Panc1 (cell line): Measurements from ENCODE around the gene NPSR1. TPM values are rescaled to one million over a fixed set of nuclear protein-coding genes. Genes with fewer than 3 reads are reported as not detected.

Source experiments
- ATAC-seq: fragments of 200-7000 bp; cut with Tn5 transposase; 2 replicates; pipeline ENCODE4 v1.9.1; 2020; ENCODE audit warnings: mild to moderate bottlenecking, moderate library complexity
- BruUV-seq: library from RNA; stranded (reverse); fragments of 400-500 nt; replicated peaks from 2 replicates; lab custom pipeline; 2021; lab: Mats Ljungman, UMichigan
- CTCF ChIA-PET: fragments of 300-600 bp; sonication (Branson Sonifier 250); formaldehyde crosslinking; loops from one replicate; lab custom pipeline; 2022; ENCODE audit warnings: antibody characterized with exemption; lab: Charles Lee
- POLR2A ChIA-PET: fragments of 300-600 bp; sonication (Branson Sonifier 250); formaldehyde crosslinking; loops from one replicate; lab custom pipeline; 2022; ENCODE audit warnings: antibody characterized with exemption; lab: Charles Lee
- DNase-seq: peaks from one replicate; pipeline ENCODE4 v3.0.0-alpha.2; 2010; ENCODE audit warnings: low read depth, low spot score
- H3K27ac ChIP-seq: 2 replicates; pipeline ENCODE4 v1.5.1; 2011; ENCODE audit warnings: mild to moderate bottlenecking, low read length, inconsistent platforms
- H3K27me3 ChIP-seq: fragments of 200-500 bp; sonication (Bioruptor generic); 2 replicates; pipeline ENCODE4 v1.6.0; 2014; ENCODE audit warnings: low read length, inconsistent platforms; ENCODE audit not compliant: control insufficient read depth, insufficient read depth
- H3K36me3 ChIP-seq: fragments of 200-500 bp; sonication (Bioruptor generic); 2 replicates; pipeline ENCODE4 v1.5.1; 2014; ENCODE audit warnings: inconsistent platforms, mild to moderate bottlenecking, low read length, moderate library complexity; ENCODE audit not compliant: control insufficient read depth, insufficient read depth
- H3K4me1 ChIP-seq: 2 replicates; pipeline ENCODE4 v1.5.1; 2011; ENCODE audit warnings: inconsistent platforms, mild to moderate bottlenecking, low read length, moderate library complexity; ENCODE audit not compliant: control insufficient read depth, insufficient read depth
- H3K4me3 ChIP-seq, 2 experiments: 2 replicates each; pipeline ENCODE4 v1.5.1; 2011 to 2012; ENCODE audit warnings: low read depth in 2 of 2, low read length in 2 of 2, mild to moderate bottlenecking in 2 of 2, inconsistent platforms in 1 of 2, moderate library complexity in 1 of 2
- H3K9me3 ChIP-seq: fragments of 200-500 bp; sonication (Bioruptor generic); 2 replicates; pipeline ENCODE4 v1.5.1; 2014; ENCODE audit warnings: low read depth, mild to moderate bottlenecking, inconsistent platforms, low read length, moderate library complexity; ENCODE audit not compliant: control insufficient read depth, insufficient read depth
- CTCF ChIP-seq: fragments of 450-650 bp; IDR thresholded peaks from 2 replicates; pipeline ENCODE4 v1.5.1; 2017; ENCODE audit warnings: mild to moderate bottlenecking
- POLR2AphosphoS5 ChIP-seq: IDR thresholded peaks from 2 replicates; pipeline ENCODE4 v1.6.1; 2012; ENCODE audit warnings: mild to moderate bottlenecking, low read depth, low read length, moderate library complexity
- REST ChIP-seq, 2 experiments: IDR thresholded peaks; 2 replicates each; pipeline ENCODE4 v1.6.1; 2011 to 2012; ENCODE audit warnings: low read depth in 2 of 2, control low read depth in 1 of 2, low read length in 1 of 2, mild to moderate bottlenecking in 1 of 2, moderate library complexity in 1 of 2; ENCODE audit not compliant: insufficient read depth in 1 of 2
- SIN3A ChIP-seq: IDR thresholded peaks from 2 replicates; pipeline ENCODE4 v1.6.1; 2012; ENCODE audit warnings: low read depth, mild to moderate bottlenecking, low read length, moderate library complexity, borderline replicate concordance; ENCODE audit not compliant: insufficient read depth
- TCF7L2 ChIP-seq: IDR thresholded peaks from 2 replicates; pipeline ENCODE4 v1.6.1; 2011; ENCODE audit warnings: mild to moderate bottlenecking, low read depth, low read length, inconsistent platforms
- in situ Hi-C: cut with HindIII; loops from 2 replicates; pipeline ENCODE4 v1.10.0; 2016; ENCODE audit warnings: low sequenced_read_pairs, low pct_unique_long_range_greater_than_20kb
- intact Hi-C: fragments of 100-400 bp; cut with micrococcal nuclease; formaldehyde crosslinking; loops from one replicate; pipeline ENCODE4 v1.10.0; 2022; ENCODE audit not compliant: unreplicated experiment
- total RNA-seq: library from RNA; stranded (reverse); gene quantifications from one replicate; pipeline ENCODE4 v1.2.1, GENCODE V29; 2021; ENCODE audit not compliant: unreplicated experiment

NPSR1 gene
- total RNA-seq, 1 experiment from 2014 or later: not detected

- no TSS peak for BruUV-seq
- in situ Hi-C loops: no loop called here
- ChIA-PET POLR2A (no interaction called here), CTCF (no interaction called here)
- DNase-seq (no peak), ATAC-seq (no peak)
- intact Hi-C loops: no loop called here
- Histone ChIP-seq H3K27me3 (no peaks in the 10 kb centered on the region), H3K4me3 (no peak overlapping the region), H3K36me3 (no peaks in the 10 kb centered on the region), H3K4me1 (peaks cover 6% of the 10 kb centered on the region; the same call in 1 of the 2 replicates), H3K9me3 (no peaks in the 10 kb centered on the region), H3K27ac (no peak overlapping the region)
- TF ChIP-seq SIN3A (no peak), POLR2AphosphoS5 (no peak), TCF7L2 (no peak), REST (IDR thresholded peaks at IDR 0.05; ENCODE audit: insufficient read depth in 1 of 2, low read depth in 2 of 2, low read length in 1 of 2) (no peak), CTCF (no peak)
Observed at GRCh38 chr7:34849986-34850385, 192.0 kb downstream of the NPSR1 start.

- Histone ChIP-seq H3K36me3 (no peaks in the 10 kb centered on the region), H3K4me1 (peaks cover 6% of the 10 kb centered on the region; the same call in 1 of the 2 replicates), H3K27me3 (no peaks in the 10 kb centered on the region), H3K9me3 (no peaks in the 10 kb centered on the region), H3K4me3 (no peak overlapping the region), H3K27ac (no peak overlapping the region)
- ChIA-PET CTCF (interaction anchor here (0.6 kb wide), 1 partner anchor 27 kb away, joined by 4 read pairs; no protein-coding TSS in a partner anchor), POLR2A (interaction anchor here (0.5 kb wide), 1 partner anchor 918 kb away, joined by 3 read pairs; no protein-coding TSS in a partner anchor)
- ATAC-seq (no peak), DNase-seq (no peak)
- in situ Hi-C loops (no loop called here), intact Hi-C loops (no loop called here)
- no TSS peak for BruUV-seq
- TF ChIP-seq SIN3A (no peak), CTCF (no peak), REST (IDR thresholded peaks at IDR 0.05; ENCODE audit: insufficient read depth in 1 of 2, low read depth in 2 of 2, low read length in 1 of 2) (no peak), POLR2AphosphoS5 (no peak), TCF7L2 (no peak)
Observed at GRCh38 chr7:34850681-34851080, 192.7 kb downstream of the NPSR1 start.
